Measurements from ENCODE around the gene HEG1. TPM values are rescaled to one million over a fixed set of nuclear protein-coding genes. Genes with fewer than 3 reads are reported as not detected.
A peak's percentile ranks its signal among the peaks of the same experiment; 100 is the strongest.

Gene HEG1
- polyA plus RNA-seq, 1 donor = 27.7 TPM

- DNase-seq = no peak
Measured at GRCh38 chr3:124952282-124952855, 103.4 kb downstream of the HEG1 start.

DNA sequence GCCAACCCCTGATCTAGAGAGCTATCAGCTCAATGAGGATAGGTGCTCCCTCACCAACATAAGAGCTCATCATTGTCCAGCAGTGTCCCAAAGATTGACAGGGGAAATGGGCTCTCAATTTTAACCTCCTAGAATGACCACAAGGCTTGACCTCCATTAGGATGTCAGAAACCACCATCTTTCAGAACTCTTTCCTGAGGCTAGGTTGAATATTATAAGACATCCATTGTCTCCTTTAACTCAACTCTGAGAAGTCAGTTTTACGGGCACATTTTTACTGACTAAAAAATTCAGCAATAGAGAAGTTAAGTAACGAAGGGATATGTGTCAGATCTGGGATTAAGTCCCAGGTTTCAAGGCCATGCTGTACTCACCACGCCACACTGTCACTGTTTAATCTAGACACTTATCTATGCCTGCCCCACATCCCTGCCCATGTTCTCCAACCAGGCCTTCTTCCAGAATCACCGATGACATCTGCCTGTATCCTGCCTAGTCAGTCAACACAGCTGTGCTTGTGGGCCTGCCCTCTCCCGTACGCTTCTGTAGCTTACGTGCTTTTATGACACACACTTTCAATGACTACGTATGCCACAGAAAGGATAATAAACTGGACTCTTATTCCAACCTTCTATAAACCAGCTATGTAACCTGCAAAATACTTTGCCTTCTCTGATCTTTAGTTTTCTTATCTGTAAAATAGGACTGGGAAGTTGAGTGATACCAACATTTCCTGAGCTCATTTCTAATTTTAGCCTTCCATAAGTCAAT lies 104.1 kb downstream of the HEG1 start:
- DNase-seq = no peak

DNA sequence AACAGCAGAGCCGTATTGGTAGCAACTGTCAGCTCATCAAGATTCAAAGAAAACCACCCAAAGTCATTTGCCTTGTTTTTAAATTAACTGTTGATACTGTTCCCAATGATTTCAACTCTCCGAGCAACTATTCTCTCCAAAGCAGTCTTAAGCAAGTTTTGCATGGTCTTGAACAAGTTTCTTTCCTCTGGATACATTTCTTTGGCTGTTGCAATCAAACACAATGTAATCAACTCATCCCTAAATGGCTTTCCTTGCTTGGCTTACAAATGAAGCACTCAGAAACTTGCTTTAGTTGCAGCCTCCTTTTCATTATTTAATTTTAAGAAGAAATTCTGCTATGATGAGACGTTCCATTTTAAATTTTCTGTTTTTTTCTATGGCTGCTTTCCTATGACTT lies 105.8 kb downstream of the HEG1 start:
- DNase-seq = no peak

GRCh38 chr3:124942613-124943012 lies 113.2 kb downstream of the HEG1 start:
- DNase-seq = no peak

DNA sequence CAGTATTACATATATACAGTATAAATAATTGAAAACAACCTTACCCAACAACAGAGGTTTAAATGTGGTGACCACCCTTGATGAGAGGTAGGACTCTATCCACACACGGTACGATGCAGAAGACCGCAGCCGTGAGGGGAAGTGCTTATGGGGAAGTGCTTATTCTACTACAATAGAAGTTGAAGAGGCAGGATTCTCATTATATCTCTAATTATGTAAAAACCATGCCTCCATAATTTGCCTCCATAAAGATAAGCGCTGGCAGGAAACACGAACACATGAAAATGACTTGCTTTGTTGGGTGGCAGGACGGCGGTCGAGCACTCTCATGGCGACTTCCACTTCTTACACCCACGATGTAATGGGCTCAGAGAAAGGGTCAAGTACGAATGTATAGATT lies 114.0 kb downstream of the HEG1 start:
- DNase-seq = no peak

GRCh38 chr3:124939661-124940060 lies 116.1 kb downstream of the HEG1 start:
- no peak for DNase-seq

DNA sequence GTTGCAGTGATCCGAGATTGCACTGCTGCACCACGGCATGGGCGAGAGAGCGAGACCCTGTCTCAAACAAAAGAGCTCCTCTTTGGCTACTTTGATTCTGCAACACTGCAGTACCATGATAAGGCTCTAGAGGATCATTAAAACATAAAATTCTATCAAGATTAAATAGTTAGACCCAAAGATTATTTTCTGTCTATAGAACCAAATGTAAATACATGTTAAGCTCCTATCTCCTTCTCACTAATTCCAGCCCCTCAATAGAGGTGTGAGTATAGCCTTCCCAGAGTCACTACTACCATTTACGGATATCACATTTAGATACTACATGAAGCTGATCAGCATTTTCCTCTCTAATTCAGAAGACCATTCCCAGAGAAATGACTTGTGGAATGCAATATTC lies 116.9 kb downstream of the HEG1 start:
- no peak for DNase-seq

DNA sequence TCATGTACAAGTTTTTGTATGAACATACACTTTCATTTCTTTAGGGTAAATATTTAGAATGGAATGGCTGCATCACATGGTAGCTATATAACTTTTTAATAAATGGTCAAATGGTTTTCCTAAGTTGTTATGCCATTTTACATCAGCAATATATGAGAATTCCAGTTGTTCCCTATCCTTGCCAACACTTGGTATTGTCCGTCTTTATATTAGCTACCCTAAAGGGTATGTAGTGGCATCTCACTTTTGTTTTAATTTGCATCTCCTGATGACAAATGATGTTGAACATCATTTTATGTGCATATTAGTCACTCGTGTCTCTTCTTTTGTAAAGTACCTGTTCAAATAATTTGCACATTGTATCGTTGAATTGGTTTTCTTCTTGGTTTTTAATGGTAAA lies 118.7 kb downstream of the HEG1 start:
- DNase-seq = no peak

DNA sequence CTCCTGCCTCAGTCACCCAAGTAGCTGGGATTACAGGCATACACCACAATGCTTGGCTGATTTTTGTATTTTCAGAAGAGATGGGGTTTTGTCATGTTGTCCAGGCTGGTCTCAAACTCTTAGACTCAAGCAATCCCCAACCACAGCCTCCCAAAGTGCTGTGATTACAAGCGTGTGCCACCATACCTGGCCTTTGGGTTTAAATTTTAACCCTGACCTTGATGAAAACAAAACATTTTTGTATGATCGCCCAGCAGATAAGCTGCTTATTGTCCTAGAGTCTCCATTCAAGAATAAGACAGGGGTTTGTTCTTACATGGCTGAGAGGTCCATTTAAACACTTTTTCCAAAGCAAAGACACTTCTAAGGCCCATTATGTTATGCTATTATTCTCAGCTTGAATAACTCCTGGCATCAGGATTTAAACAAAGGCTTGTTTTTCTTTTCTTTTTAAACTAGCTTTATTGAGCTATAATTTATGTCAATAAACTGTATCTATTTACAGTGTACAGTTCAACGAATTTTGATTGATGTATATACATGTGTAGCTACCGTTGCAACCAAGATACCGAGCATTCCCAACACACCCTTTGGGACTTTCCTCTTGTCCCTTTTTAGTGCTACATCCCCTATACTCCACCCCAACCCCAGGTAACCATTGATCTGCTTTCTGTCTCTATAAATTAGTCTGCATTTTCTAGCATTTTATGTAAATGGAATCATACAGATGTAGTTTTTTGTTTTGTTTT lies 119.8 kb downstream of the HEG1 start:
- DNase-seq = no peak

DNA sequence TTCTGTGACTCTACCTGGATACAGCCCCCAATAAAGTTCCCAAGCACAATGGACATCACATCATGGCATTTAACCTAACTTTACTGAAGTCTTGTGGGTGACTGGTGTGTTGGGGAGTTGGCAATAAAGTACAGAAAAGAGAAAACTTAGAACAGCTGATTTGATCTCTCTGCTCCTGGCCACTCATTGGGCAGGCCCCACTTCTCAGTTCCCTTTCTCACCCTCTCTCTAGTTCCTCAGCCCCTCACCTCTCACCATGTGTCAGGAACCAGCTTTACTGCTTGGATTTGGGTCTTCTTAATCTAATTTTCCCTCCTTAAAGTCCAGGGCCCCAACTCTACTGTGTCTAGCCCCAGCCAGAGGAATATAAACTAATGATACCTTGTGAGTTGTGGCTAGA lies 120.5 kb downstream of the HEG1 start:
- DNase-seq = no peak

DNA sequence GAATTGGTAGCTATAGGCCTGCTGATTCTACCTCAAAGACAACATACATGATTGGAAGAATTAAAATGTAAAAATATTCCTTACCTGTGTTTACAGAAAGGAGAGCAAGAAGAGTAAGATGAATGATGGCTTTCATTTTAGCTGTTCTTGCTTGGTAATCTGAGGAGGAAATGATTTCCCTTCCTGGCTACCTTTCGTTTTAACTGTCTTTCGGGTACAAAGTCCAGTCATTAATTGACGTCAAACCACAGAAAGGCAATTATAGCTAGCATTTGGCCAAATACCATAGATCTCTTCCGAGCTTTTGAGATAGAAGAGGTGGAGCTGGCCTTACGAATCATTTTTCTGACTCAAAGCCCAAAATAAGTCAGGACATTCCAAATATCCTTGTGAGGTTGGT lies 121.2 kb downstream of the HEG1 start, which contains the start of gene MUC13:
Gene MUC13, minus strand, starts transcription at position 175 of the 400 bp plus-strand sequence. Its CDS starts 39 bp downstream, at position 136.
- DNase-seq = no peak

- peak; percentile 57 for DNase-seq
Measured at GRCh38 chr3:124928333-124929202, 127.2 kb downstream of the HEG1 start.

DNA sequence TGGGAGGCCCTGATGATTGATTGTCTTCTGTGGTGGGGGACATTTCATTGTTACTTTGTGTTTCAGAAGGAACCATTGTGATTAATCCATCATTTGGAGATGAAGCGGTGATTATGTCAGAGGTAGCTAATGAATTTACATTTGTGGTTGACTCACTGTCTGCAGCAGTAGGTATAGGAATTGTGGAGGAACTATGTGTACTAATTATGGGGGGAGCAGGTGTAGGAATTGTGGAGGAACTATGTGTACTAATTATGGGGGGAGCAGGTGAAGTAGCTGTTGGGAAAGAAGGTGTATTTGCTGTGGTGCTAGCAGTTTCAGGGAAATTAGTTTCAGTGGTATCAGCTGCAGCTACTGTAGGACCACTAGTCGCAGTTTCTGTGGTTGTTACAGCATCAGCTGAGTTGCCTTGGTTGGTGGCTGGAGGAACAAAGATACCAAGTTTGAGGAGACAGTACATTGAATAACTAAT lies 128.2 kb downstream of the HEG1 start:
- DNase-seq = no peak

- no peak for DNase-seq
Measured at GRCh38 chr3:124926426-124927101, 129.2 kb downstream of the HEG1 start.

DNA sequence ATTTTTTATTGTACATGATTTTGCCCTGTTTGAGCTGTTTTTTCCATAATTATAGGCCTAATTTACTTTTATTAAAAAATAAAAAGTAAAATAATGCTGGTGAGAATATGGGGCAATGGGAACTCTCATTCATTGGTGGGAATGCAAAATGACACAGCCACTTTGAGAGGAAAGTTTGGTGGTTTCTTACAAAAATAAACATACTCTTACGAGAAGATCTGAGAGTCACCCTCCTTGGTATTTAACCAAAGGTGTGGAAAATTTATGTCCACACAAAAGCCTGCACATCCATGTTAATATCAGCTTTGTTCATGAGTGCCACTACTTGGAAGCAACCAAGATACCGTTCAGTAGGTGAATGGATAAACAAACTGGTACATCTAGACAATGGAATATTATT lies 131.1 kb downstream of the HEG1 start:
- DNase-seq = no peak

DNA sequence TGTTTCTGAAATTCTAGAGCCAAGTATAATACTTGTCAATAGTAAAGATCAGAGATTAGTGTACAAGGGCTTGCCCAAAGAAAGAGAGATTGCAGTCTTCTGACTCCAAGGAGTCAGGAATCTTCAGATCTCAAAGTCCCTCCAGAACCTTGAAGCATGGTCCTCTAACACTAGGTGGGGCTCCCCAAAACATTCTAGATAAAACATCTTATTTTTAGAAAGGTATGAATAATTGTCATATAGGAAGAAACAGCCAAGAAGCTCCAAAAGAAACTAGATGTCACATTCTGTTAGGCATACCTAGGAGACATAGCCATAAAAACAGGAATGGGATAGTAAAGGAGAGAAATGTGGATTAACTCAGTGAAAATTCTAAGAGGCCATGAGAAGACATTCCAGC lies 132.0 kb downstream of the HEG1 start:
- DNase-seq = no peak

DNA sequence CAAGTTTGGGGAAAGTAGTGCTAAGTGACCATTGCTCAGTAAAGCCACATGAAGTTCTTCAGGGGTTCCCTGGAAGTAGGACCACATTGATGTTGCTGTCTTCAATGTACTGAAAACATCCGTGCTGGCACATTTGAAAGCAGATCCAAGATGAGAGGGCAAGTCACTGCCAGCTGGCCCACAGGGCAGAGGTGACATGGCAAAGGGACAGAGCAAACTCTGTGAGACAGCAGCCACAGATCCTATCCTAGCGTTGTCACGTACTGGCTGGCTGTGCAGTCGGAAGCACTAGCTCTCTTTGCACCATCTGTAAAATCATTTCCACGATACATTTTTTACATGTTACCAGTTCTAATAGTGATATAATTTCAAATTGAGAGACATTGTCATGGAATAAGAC lies 135.1 kb downstream of the HEG1 start:
- no peak for DNase-seq

DNA sequence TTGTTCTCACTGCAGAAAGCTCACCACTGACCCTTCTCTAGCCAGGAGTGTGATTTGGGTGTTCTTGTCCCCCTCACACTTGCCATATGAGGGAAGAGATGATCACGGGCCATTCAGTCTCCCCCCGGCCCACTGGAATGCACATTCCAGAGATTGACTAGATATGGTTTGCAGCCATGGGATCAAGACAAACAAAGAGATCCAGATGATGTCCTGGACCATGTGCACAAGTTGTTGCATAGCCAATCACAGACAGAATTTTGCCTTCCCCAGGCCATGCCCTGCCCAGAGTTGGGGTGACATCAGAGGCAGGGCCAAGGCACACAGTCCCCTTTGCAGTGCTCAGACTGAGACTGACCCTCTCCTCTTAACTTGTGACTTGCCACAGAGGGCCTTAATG lies 136.0 kb downstream of the HEG1 start:
- DNase-seq = no peak

- no peak for DNase-seq
Measured at GRCh38 chr3:124918524-124918923, 137.3 kb downstream of the HEG1 start.

GRCh38 chr3:124916837-124917409 lies 138.9 kb downstream of the HEG1 start:
- DNase-seq = no peak

Data from left kidney (tissue), 2 donors.